AG04450 (cell line): ENCODE data around the gene AUTS2. TPM values are rescaled to one million over a fixed set of nuclear protein-coding genes. Genes with fewer than 3 reads are reported as not detected.

Experiments used
- CTCF ChIA-PET: fragments of 300-600, 350-600 bp; formaldehyde crosslinking; extraction: SDS; loops from one replicate; lab custom pipeline; 2022; ENCODE audit warnings: antibody characterized with exemption, inconsistent platforms; lab: Charles Lee
- POLR2A ChIA-PET: fragments of 350-600 bp; formaldehyde crosslinking; extraction: SDS; loops from one replicate; lab custom pipeline; 2021; ENCODE audit warnings: antibody characterized with exemption, inconsistent platforms; lab: Yijun Ruan, JAX
- DNase-seq: peaks from one replicate; pipeline ENCODE4 v3.0.0-alpha.2; 2011; ENCODE audit warnings: low read depth, low spot score
- H3K27ac ChIP-seq: one replicate; pipeline ENCODE4 v1.5.1; 2012; ENCODE audit warnings: low read depth, low read length, control low read depth
- H3K27me3 ChIP-seq: one replicate; pipeline ENCODE4 v1.6.0; 2012; ENCODE audit warnings: low read length; ENCODE audit not compliant: control insufficient read depth, insufficient read depth
- H3K4me3 ChIP-seq: 2 replicates; pipeline ENCODE4 v1.5.1; 2011; ENCODE audit warnings: mild to moderate bottlenecking, low read depth, low read length, control low read depth
- H3K9me3 ChIP-seq: 2 replicates; pipeline ENCODE4 v1.5.1; 2012; ENCODE audit warnings: low read length; ENCODE audit not compliant: control insufficient read depth, insufficient read depth
- polyA plus RNA-seq: library from polyadenylated mRNA; depleted of rRNA; stranded (reverse); fragments of >200 nt; gene quantifications from 2 replicates; pipeline ENCODE4 v1.2.3, GENCODE V29; 2011
- TF ChIP-seq, protein P1 (sequence below): IDR thresholded peaks from 2 replicates; pipeline ENCODE4 v1.5.1; 2011; ENCODE audit warnings: low read depth, low read length, control low read depth, inconsistent platforms

AUTS2 gene
- polyA plus RNA-seq, 1 experiment: 1.5 TPM

DNA sequence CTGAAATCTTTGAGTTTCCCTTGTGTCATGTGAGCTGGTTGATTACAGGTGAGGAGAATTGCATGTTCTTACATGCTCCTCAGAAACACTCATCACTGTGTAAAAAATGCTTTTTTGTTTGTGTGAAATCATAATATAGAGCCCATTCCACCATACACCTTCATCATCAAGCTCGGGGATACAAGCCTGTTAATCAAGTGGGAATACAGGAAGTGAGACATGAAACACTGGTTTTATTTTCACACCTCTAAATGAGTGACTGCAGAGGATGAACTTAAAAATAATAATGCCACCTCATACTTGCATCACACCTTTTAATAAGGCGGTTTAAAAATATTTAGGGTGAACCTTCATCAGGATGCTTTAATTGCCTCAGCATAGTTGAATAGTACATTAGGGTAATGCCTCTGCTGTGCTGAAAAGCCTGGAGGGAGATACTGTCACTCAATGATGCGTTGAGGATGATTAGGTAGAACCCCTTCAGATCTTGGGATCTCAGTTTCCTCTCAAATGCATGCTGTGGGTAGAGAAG lies 164.6 kb downstream of the AUTS2 start:
- no peaks in the 10 kb centered on the region for H3K9me3 ChIP-seq
- no peak for DNase-seq
- TF ChIP-seq, protein P1, sequence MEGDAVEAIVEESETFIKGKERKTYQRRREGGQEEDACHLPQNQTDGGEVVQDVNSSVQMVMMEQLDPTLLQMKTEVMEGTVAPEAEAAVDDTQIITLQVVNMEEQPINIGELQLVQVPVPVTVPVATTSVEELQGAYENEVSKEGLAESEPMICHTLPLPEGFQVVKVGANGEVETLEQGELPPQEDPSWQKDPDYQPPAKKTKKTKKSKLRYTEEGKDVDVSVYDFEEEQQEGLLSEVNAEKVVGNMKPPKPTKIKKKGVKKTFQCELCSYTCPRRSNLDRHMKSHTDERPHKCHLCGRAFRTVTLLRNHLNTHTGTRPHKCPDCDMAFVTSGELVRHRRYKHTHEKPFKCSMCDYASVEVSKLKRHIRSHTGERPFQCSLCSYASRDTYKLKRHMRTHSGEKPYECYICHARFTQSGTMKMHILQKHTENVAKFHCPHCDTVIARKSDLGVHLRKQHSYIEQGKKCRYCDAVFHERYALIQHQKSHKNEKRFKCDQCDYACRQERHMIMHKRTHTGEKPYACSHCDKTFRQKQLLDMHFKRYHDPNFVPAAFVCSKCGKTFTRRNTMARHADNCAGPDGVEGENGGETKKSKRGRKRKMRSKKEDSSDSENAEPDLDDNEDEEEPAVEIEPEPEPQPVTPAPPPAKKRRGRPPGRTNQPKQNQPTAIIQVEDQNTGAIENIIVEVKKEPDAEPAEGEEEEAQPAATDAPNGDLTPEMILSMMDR: no peak
- no peak overlapping the region for H3K27ac ChIP-seq
- H3K27me3 ChIP-seq: no peaks in the 10 kb centered on the region
- H3K4me3 ChIP-seq: no peak overlapping the region
- CTCF ChIA-PET: no interaction called here
- POLR2A ChIA-PET: no interaction called here

DNA sequence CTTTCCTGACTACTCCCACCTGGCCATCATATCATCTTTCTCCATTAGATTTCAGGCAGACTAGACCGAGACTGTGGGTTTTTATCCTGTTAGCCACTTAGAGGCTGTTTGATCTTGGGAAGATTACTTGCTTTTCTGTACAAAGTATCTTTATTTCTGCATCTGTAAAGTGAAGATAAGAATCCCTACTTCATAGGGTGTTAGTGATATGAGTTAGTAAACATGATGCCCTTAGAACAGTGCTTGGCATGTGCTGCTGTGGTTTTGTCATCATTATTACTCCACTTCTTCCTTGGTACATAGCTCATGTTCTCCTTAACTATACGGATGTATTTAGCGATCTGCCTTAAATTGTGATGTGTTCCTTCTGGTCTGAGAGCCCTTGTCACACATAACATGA lies 165.2 kb downstream of the AUTS2 start:
- H3K27me3 ChIP-seq: no peaks in the 10 kb centered on the region
- no peak for DNase-seq
- H3K27ac ChIP-seq: no peak overlapping the region
- ChIA-PET POLR2A (no interaction called here), CTCF (no interaction called here)
- no peak overlapping the region for H3K4me3 ChIP-seq
- TF ChIP-seq, protein P1: no peak
- H3K9me3 ChIP-seq: no peaks in the 10 kb centered on the region

GRCh38 chr7:69764147-69764546 lies 165.9 kb downstream of the AUTS2 start:
- CTCF ChIA-PET: no interaction called here
- Histone ChIP-seq H3K9me3 (no peaks in the 10 kb centered on the region), H3K27me3 (no peaks in the 10 kb centered on the region), H3K27ac (no peak overlapping the region), H3K4me3 (no peak overlapping the region)
- TF ChIP-seq, protein P1: no peak
- no peak for DNase-seq
- POLR2A ChIA-PET: no interaction called here

- H3K4me3 ChIP-seq: no peak overlapping the region
- no peaks in the 10 kb centered on the region for H3K9me3 ChIP-seq
- TF ChIP-seq, protein P1: no peak
- no peaks in the 10 kb centered on the region for H3K27me3 ChIP-seq
- ChIA-PET POLR2A (no interaction called here), CTCF (no interaction called here)
- no peak for DNase-seq
- no peak overlapping the region for H3K27ac ChIP-seq
These were observed 166.4 kb downstream of the AUTS2 start for GRCh38 chr7:69764681-69765080.

- Histone ChIP-seq H3K27me3 (no peaks in the 10 kb centered on the region), H3K4me3 (no peak overlapping the region), H3K9me3 (no peaks in the 10 kb centered on the region), H3K27ac (no peak overlapping the region)
- ChIA-PET POLR2A (no interaction called here), CTCF (no interaction called here)
- TF ChIP-seq, protein P1: no peak
- DNase-seq: no peak
These were observed 167.6 kb downstream of the AUTS2 start for GRCh38 chr7:69765879-69766278.
